Renal cortex interstitium (tissue), 11 donors: ENCODE results near the gene CDC42SE2. TPM values are rescaled to one million over a fixed set of nuclear protein-coding genes. Genes with fewer than 3 reads are reported as not detected.
"Not testable (repeated sequence)": the region's sequence is repeated elsewhere in the genome, so short reads cannot be mapped to it uniquely, and the experiment has no call there.

Source experiments
- DNase-seq, 11 donors: peaks; one replicate each; pipeline ENCODE4 v3.0.0-alpha.2; 2013; ENCODE audit warnings: low read depth in 9 of 11, low spot score in 4 of 11; ENCODE audit errors: extremely low read depth in 1 of 11
- polyA plus RNA-seq, 3 donors: library from polyadenylated mRNA; unstranded; fragments of 120-200 nt; gene quantifications; one replicate each; pipeline ENCODE4 v1.2.1, GENCODE V29; 2013; ENCODE audit not compliant: insufficient read length in 3 of 3

The CDC42SE2 gene
- polyA plus RNA-seq, 3 donors, result 44.7 to 53.9 (median 53.0) TPM

DNA sequence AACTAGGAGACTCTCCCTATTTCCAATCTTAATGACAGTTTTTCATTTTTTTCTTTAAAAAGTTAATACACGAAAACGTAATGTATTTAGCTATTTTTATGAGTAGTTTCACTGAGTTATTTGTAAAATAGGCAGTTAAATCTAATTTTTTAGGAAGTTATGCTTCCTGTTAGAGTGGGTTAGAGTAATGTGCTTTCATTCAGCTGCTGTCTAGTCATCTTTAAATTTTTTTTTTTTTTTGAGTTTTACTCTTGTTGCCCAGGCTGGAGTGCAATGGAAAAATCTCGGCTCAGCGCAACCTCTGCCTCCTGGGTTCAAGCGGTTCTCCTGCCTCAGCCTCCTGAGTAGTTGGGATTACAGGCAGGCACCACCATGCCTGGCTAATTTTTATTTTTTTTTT lies 34.0 kb downstream of the CDC42SE2 start:
- DNase-seq, result no peak

- no peak for DNase-seq
Observed at GRCh38 chr5:131299465-131299864, 35.6 kb downstream of the CDC42SE2 start.

DNA sequence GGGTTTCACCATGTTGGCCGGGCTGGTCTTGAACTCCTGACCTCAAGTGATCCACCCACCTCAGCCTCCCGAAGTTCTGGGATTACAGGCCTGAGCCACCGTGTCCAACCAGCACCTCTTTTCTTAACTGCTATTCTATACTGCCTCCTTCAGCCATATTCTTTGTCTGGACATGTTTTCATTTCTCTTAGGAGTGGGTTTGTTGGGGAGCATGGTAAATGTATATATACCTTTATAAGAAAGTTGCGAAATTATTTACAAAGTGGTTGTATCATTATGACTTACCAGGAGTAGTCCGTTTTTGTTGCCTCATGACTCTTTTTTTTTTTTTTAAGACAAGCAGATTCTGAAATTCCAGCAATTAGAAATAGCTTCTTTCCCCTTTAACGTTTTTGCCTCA lies 38.7 kb downstream of the CDC42SE2 start:
- no peak for DNase-seq

GRCh38 chr5:131303537-131303936 lies 39.7 kb downstream of the CDC42SE2 start:
- no peak for DNase-seq

DNA sequence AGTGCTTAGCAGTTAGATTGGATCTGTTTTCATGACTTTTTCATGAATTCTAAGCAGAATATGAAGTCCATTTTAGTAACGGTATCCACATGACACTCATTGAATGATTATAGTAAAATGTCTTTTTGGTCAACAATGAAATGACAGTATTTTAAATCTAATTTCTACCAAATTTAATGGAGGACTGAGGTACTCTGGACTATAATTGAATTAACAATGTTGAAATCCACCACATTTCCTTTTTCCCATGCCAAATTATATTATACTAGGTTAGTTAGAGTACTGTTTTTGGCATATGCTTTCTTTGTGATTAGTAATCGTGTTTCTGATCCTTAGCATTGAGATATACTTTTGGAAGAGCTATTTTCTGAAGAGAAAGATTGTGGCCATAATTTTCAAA lies 40.6 kb downstream of the CDC42SE2 start:
- DNase-seq, result no peak

- DNase-seq, result no peak
Observed at GRCh38 chr5:131305138-131305689, 41.4 kb downstream of the CDC42SE2 start.

- DNase-seq, result no peak
Observed at GRCh38 chr5:131305906-131306305, 42.1 kb downstream of the CDC42SE2 start.

DNA sequence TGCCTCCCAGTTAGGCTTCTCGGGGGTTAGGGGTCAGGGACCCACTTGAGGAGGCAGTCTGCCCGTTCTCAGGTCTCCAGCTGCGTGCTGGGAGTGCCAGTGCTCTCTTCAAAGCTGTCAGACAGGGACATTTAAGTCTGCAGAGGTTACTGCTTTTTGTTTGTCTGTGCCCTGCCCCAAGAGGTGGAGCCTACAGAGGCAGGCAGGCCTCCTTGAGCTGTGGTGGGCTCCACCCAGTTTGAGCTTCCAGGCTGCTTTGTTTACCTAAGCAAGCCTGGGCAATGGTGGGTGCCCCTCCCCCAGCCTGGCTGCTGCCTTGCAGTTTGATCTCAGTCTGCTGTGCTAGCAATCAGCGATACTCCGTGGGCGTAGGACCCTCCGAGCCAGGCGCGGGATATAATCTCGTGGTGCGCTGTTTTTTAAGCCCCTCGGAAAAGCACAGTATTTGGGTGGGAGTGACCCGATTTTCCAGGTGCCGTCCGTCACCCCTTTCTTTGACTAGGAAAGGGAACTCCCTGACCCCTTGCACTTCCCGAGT lies 48.5 kb downstream of the CDC42SE2 start:
- not testable (repeated sequence) for DNase-seq

DNA sequence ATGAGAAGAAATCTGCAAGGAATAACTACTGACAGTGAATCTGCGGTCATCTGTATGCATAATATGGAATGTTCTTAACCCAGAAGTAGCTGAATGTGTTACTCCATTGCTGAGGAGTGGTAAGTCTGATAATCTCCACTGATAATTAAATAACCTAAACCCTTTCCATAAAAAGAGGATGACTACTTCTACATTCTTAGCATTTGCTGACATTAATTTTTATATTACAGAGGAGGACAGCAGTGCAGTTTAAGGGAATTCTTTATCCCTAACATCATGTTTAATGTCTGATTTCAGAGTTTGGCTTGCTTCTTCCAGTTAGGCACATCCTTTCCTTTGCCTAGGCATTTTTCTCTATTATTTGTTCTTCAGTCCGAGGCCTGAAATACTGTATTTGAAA lies 52.2 kb downstream of the CDC42SE2 start:
- no peak for DNase-seq

DNA sequence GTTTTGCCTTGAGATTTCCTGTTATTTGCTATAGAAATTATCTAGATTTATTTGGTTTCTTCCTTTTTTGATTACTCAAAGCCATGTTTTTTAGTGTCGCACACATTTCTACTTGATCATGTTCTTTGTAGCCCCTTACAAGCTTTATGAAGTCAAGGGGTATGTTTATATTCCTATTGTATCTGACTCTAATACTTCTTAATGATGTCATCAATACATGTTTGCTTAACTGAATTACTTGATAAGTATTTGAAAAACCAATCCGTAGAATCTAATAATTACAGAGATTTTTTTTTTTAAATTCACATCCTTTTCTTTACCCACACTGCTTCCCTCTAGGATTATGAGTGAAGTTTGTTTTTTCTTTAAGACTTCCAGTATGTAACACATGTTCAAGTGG lies 53.0 kb downstream of the CDC42SE2 start:
- no peak for DNase-seq

GRCh38 chr5:131318455-131318854 lies 54.6 kb downstream of the CDC42SE2 start:
- DNase-seq, result no peak

DNA sequence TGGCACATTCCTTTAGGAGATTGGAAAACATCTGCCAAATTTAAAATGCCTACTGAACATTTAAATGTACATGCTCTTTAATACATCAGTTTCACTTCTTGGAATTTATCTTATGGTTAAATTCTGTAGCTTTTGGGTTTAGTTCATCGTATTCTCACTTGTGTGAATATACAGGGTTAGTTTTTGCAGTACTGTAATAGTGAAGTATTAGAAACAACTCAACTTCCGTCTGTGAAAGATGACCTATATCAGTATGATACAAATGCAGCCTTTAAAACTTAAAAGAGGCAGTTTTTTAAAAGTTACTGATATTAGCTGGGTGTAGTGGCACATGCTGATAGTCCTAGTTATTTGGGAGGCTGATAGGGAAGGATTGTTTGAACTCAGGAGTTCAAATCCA lies 57.2 kb downstream of the CDC42SE2 start:
- no peak for DNase-seq

DNA sequence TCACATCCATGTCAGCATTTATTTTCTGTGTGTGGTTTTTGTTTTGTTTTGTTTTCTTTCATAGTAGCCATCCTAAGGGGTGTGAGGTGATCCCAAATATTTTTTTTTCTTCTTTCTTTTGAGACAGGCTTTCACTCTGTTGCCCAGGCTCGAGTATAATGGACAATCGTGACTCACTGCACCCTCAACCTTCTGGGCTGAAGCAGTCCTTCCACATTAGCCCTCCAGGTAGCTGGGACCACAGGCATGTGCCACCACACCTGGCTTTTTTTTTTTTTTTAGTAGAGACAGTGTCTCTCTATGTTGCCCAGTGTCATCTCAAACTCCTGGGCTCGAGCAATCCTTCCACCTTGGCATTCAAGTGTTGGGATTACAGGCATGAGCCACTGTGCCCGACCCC lies 59.1 kb downstream of the CDC42SE2 start:
- no peak for DNase-seq

DNA sequence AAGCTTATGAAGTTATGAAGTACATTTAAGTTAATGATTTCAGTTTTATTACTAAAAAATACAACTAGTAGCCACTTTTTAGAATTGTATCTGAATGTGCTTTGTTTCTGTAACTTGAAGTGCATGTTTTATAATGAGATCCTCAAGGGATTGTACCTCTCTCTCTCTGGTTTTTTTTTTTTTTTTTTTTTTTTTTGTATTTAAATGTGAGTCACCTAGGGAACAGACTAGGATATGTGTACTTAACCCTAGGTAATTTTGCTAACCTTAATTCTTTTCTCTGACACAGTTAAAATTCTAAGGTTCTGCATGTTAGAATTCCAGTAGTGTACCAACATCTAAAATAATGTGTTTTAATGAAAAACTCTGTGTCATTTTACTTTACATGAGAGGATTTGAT lies 59.5 kb downstream of the CDC42SE2 start:
- no peak for DNase-seq

DNA sequence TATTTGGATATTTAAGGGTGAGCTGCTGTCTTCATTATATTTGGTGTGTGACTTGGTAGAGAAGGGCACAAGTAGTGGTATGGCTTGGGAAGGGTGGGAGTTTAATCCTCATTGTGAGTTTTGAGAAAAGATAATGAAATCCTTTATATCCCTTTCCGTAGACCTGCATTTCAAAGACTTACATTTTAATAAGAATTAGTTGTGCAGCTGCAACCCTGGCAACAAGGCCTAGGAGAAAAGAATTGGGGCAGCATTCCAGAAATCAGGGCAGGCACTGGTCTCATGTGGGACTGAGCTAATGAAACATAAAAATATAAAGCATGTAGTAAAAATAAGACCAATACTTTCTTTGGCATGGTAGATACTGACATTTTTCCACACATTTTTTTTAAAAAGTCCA lies 60.5 kb downstream of the CDC42SE2 start:
- no peak for DNase-seq

DNA sequence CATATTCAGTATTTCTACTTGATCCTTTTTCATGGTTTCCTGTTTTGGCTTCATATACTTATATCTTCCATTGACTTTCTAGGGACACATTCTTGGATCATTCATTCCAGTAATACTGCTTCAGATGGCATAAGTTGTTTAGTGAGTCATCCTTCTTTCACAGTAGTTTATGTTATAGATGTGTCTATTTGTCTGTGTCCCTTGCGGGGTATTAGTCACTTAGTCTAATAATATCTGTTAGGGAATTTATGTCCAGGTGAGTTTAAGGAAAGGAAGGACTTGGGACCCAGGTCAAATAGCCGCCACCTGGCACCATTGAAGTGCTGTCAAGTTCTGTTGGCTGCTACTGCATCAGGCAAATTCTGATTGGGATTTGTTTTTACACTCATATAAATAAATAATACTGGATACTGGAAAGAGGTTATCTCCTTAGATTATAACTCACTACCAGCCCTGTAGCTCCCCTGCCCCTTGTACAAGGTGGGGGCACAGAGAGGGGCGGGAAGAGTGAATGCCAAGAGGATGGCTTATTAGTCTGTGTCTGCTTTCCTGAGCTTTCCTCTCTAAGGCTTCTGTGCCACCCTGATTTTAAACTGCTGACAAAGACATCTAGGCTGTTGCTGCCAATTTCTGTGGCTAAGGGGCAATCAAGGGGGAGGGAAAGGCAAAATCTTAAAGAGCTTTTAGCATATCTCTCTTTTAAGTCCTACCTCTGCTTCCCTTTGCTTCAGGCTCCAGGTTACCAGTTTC lies 64.9 kb downstream of the CDC42SE2 start:
- DNase-seq, result no peak

DNA sequence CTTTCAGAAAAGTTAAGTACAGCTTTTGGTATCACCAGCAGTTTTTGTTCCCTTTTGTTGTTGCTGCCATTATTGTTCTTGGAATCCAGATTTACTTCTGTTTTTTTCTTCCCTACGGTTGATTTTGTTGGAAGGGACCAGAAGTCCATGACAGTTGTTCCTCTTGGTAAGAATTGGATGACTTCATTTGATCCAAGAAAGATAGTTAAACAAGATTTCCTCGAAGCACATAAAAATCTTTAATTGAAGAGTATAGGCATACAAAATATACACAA lies 65.4 kb downstream of the CDC42SE2 start:
- DNase-seq, result no peak

DNA sequence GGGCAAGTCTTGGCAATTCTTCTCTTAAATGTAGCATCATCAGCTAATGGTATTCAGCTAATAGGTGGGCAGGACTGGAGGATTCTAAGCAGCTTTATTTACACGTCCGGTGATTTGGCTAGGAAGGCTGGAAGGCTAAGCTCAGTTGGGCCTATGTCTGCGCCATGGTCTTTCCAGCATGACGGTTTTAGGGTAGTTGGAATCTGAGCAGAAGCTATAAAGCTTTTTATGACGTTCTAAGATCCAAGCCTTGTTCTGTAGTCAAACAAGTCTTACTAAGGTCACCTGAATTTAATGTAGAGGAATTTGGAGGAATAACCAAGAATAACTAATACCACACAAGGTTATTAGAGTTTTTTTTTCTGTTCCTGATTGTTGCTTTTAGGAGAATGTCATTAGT lies 66.2 kb downstream of the CDC42SE2 start:
- DNase-seq, result no peak

- not testable (repeated sequence) for DNase-seq
Observed at GRCh38 chr5:131335756-131336155, 71.9 kb downstream of the CDC42SE2 start.

DNA sequence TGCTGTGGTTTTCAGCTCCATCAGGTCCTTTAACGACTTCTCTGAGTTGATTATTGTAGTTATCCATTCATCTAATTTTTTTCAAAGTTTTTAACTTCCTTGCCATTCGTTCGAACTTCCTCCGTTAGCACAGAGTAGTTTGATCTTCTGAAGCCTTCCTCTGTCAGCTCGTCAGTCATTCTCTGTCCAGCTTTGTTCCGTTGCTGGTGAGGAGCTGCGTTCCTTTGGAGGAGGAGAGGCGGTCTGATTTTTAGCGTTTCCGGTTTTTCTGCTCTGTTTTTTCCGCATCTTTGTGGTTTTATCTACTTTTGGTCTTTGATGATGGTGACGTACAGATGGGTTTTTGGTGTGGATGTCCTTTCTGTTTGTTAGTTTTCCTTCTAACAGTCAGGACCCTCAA lies 72.9 kb downstream of the CDC42SE2 start:
- not testable (repeated sequence) for DNase-seq
